HG03575 (cell line): ENCODE results near the gene PTPA.
A peak's percentile ranks its signal among the peaks of the same experiment; 100 is the strongest.

ENCODE experiments used
- ATAC-seq: cut with Tn5 transposase; IDR thresholded peaks from one replicate; pipeline ENCODE4 v1.9.1; 2021; ENCODE audit not compliant: unreplicated experiment, insufficient number of reproducible peaks, low FRiP score; ENCODE audit errors: extremely low read depth

PTPA gene

DNA sequence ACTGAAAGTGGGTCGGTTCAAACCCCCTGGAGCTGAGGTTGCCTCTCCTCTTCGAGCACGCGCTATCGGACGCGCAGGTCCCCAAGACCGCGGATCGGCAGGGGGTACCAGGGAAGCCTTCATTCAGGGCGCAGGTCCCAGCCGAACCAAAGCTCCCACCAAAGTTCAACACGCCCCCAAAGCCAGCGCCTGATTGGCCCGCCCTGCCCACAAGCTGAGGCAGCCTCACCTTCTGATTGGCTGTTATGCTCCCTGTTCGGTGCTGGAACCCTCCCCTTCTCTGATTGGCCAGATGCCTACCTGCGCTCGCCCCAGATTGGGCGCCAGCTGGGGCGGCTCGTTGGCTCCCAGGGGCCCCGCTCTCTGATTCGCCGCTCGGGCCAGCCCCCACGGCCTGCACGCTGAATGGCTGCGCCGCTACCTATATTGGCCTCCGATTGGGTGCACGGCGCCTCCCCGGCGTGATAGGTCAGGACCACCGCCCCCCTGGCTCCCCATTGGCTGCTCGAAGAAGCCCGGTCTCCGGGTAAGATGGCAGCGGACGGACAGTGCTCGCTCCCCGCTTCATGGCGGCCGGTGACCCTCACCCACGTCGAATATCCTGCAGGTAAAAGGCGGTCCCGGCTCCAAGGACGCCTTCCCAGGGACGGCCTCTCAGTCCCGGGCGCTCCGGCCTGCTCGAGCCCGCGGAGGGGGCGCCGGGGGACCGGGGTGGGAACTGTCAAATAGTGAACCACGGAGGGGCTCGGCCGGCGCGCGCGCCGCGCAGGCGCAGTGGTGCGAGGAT, 30.4 kb upstream of the PTPA start, which contains the start of gene DOLPP1:
Gene DOLPP1 (plus strand): TSS at position 511 of the 787 bp plus-strand sequence. CDS start 21 bp downstream, at position 532.
- peak; percentile 58 for ATAC-seq

DNA sequence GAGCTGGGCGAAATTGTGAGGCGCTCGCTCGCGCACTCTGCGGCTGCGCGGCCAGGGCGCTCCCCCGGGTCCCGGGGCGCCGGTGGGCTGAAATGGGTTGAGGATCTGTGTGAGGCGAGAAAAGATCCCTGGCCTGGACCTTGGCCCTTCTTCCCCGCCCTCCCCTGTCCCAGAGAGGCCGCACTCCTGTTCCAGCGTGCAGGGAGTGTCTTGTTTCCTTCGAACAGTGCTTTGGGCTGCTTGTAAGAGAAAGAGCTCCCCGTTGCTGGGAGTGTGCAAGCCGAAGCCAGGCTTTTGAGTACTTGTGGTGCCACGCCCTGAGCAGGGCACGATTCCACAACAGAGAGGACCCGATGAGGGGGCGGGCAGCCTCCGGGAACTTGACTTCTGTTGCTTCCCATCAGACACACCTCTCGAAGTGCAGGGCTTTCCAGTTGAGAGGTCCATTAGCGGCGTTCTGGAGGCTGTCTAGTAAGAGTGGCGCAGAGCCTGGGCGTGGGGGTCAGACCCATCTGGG, 29.8 kb upstream of the PTPA start:
- no peak for ATAC-seq

DNA sequence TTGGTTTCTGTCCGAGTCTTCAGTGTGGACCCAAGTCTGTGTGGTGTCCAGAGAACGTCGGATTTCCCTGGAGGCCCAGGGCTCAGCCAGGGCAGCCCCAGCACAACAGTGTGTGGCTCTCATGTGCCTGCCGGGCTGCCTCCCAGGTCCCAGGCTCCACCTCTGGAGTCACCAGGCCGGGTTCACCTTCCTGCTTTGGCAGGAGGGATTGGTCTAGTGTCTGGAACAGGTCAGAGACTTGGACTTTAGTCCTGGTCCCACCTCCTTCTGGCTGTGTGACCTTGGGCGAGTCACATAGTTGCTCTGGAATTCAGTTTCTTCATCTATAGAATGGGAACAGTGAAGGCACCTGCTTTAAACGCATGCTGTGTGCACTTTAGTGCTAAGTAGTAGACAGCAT, 27.1 kb upstream of the PTPA start:
- ATAC-seq: no peak

DNA sequence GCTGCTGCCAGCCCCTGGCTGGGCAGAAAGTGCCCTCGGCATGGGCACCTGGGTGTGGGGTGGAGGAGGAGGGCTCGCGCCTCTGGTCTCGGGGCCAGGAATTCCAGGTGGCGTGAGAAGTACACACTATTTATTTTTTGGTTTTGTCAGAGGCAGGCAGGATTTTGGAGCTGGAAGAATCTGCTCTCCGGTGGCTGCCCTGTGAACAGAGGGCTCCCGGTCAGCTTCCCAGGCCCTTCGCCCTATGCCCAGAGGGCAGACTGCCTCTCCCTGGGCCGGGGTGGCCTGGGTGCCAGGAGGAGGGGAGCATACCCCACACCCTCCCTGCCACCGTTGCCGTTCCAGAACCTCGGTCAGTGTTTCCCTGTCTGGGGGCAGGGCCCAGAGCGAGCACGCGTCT, 22.0 kb upstream of the PTPA start:
- ATAC-seq: no peak

DNA sequence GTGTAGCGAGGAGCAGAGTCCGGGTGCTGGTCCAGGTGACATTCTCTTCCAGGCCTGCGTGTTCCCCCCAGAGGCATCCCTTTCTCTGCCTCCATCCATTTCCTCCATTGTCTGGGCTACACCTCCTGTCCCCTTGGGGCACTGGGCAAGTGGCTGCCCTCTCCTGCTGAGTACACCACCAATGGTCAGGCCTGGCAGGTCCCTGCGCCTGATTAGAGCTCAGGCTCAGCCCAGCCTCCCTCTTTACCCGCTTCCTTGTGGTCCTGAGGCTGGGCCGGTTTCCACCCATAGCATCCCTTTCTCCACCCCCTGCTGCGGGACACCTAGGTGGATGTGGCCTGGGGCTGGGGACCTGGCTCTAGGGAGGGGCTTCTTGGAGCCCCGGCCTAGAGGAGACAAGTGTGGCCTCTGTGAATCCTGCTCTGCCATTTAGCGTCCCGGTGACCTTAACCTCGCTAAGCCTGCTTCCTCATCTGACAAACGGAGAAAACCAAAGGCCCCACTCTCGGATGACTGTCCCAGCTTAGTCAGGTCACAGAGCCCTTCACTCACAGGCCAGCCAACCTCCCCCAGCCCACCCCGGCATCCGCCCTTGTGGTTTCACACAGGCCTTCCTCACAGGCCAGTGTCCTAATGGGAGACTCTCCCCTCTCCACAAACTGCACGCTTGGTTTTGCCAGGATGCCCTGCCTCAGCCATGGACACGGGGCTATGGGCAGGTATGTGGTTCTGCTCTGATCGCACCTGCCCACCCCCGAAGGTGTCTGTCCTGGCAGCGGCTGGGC, 17.4 kb upstream of the PTPA start:
- no peak for ATAC-seq

- no peak for ATAC-seq
Observed at GRCh38 chr9:129094387-129095169, 16.6 kb upstream of the PTPA start.

DNA sequence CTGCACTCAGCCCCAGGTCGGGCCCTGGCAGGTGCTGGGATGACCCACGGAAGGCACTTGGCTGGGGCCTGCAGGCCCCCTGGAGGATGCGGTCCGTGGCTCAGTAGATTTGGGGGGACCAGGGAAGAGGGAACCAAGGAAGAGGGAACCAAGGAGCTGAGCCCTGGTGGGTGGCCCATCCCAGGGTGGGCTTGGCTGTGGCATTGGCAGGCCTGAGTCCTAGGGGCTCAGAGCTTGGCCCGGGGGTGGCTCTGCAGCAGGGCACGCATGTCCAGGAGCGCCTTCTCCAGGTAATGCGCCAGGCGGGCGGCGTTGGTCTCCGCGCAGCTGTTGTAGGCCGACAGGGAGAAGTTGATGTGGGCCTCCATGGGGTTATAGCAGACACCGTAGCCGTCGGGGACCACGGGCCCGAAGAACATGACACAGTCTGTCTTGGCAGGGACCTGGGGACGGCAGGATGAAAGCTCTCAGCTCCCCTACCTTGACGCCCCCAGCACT, 16.0 kb upstream of the PTPA start:
- no peak for ATAC-seq

DNA sequence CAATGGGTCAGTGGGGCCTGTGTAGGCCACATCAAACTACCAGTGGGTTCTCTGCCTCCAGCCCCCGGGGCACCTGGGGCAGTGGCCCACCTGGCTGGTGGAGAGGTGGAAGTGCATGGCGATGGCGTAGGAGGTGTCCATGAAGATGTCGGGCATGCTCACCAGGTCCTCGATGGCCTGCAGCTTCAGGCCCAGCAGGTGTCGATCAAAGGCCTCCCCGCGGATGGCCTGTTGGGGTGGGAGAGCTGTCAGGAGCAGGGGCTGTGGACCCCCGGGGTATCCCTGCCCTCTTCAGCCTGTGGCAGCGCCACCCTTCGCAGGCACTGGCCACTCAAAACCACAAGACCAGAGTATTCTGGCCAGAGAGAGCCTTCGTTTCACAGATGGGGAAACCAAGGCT, 15.3 kb upstream of the PTPA start:
- ATAC-seq: no peak

DNA sequence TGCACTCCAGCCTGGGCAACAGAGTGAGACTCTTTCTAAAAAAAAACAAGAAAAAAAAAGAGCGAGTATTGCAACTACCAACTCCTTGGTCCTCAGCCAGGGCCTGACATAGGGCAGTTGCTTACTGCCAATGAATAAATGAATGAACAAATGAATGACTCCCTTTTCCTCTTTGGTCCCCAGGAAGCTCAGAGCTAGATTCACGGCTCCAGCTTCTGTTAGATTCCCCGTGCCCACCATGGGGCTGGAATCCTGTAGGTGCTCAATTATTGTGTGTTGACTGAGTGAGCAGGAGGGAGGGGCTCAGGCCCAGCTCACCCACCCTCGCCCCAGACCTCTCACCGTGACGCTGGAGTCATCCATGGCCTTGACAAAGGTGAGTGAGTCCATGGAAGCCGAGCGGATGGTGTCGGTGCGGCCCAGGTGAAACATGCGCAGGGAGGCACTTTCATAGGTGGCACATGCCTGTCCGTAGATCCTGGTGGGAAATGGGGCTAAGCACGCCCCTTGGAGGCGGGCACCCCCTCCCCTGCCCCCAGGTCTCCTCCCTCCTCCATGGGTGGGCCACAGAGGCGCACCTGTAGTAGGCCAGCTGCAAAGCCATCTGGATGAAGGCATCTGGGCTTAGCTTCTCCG, 13.4 kb upstream of the PTPA start:
- no peak for ATAC-seq

- ATAC-seq: no peak
Observed at GRCh38 chr9:129098328-129098727, 12.9 kb upstream of the PTPA start.

DNA sequence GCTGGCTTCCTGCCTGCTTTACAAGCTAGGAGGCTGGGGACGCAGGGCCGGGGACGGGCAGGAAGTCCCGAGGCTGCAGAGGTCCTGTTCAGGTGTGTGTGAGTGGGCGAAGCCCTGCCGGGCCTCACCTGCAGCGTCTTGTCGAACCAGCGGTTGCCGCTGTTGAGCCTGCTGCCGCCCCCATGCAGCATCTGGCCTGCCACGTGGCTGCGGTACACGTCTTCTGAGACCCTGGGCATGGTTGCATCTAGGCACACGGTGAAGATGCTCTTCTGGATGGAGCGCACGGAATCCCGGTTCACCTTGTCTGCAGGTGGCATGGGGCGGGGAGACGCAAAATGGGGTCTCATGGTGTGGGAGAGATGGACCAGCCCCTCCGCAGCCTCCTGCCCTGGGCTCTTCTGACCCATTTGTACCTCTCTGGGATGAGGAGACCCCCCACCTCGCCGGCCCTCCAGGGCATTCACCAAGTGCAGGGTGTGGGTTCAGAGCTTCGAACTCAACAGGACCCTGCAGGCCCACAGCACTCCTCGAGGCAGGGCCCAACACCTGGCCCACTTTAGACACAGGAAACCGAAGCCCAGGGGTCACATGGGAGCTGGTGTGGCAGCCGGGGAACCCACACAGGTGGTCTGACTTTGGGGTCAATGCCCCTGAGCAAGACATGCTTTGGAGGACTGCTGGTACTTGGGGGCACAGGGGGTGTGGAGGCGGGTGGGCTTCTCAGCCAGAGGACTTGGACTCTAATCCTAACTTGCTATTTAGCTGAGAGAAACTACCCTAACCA, 10.6 kb upstream of the PTPA start:
- ATAC-seq: no peak

DNA sequence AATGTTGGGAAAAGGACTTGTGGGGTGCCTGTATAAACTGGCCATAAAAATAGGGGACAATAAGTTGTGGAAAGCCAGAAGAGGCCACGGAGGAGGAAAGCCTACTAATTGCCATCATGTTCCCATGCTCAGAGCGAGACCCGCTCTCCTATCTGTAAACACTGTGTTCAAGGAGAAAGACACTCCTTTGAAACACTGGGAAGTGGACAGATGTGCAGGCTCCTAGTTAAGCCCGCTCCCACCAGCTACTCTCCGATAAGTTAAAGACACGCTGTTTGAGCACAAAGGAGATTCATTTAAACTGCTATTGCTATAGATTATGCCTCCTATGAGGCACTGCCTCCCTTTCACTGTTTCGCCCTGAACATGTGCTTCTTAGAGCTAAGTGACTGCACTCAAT, 9.9 kb upstream of the PTPA start:
- no peak for ATAC-seq

- ATAC-seq: no peak
Observed at GRCh38 chr9:129102095-129102525, 9.1 kb upstream of the PTPA start.

GRCh38 chr9:129102791-129103594, 8.2 kb upstream of the PTPA start:
- no peak for ATAC-seq

GRCh38 chr9:129103595-129103965, 7.6 kb upstream of the PTPA start:
- ATAC-seq: no peak

DNA sequence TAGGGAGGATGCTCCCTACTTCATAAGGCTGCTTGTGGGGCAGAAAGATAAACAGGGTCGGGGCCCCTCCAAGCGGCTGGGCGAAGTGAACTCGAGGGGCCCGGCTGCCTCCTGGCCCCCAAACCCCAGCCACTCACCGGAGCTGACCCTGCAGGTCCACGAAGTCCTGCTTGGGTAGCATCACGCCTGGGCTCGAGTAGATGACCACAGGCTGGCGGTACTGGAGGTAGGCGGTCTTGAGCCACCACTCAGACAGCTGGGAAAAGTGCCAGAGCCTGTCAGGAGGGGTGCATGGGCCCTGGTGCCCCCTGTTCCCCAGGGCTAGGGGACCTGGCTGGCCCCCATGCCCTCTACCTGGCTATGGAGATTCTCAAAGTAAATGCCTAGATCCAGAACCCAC, 7.2 kb upstream of the PTPA start:
- no peak for ATAC-seq
